Ammon's horn (tissue), 1 donor: ENCODE measurements around the gene ZNF587.
"Not testable (repeated sequence)": the region's sequence is repeated elsewhere in the genome, so short reads cannot be mapped to it uniquely, and the experiment has no call there.

Experiments used
- DNase-seq: peaks from one replicate; pipeline ENCODE4 v3.0.0-alpha.2; 2016; ENCODE audit warnings: low spot score

The ZNF587 gene

GRCh38 chr19:57887195-57887941 lies 37.7 kb downstream of the ZNF587 start:
- DNase-seq = no peak

- no peak for DNase-seq
Observed at GRCh38 chr19:57888107-57888559, 38.5 kb downstream of the ZNF587 start.

GRCh38 chr19:57888560-57889231 lies 39.0 kb downstream of the ZNF587 start, which contains the start of gene ZNF814:
TSS of gene ZNF814 (minus strand) at chr19:57889037. CDS start at chr19:57888802, 235 bp downstream.
- peak; percentile 88 for DNase-seq

- DNase-seq = not testable (repeated sequence)
Observed at GRCh38 chr19:57890706-57891105, 41.0 kb downstream of the ZNF587 start.

GRCh38 chr19:57900311-57900710 lies 50.7 kb downstream of the ZNF587 start:
- DNase-seq = no peak

GRCh38 chr19:57903618-57904184 lies 54.0 kb downstream of the ZNF587 start:
- DNase-seq = no peak

GRCh38 chr19:57905258-57905657 lies 55.6 kb downstream of the ZNF587 start:
- DNase-seq = no peak

GRCh38 chr19:57907394-57907793 lies 57.7 kb downstream of the ZNF587 start:
- DNase-seq = no peak

- DNase-seq = no peak
Observed at GRCh38 chr19:57914531-57914930, 64.9 kb downstream of the ZNF587 start.
